H1 (cell line): ENCODE results near the gene MYL3. TPM values are rescaled to one million over a fixed set of nuclear protein-coding genes. Genes with fewer than 3 reads are reported as not detected.

ENCODE experiments used
- CTCF ChIP-seq, 3 experiments: IDR thresholded peaks; 1 replicate in 2 of 3; 2 replicates in 1 of 3; pipeline versions ENCODE4 v1.5.1 to v1.6.1; 2011; ENCODE audit warnings: low read length in 3 of 3, mild to moderate bottlenecking in 3 of 3, inconsistent platforms in 2 of 3, low read depth in 1 of 3, moderate library complexity in 1 of 3; ENCODE audit not compliant: insufficient read depth in 1 of 3; ENCODE audit errors: control extremely low read depth in 1 of 3
- E2F6 ChIP-seq: IDR thresholded peaks from 2 replicates; pipeline ENCODE4 v1.6.1; 2012; ENCODE audit warnings: inconsistent platforms
- FOSL1 ChIP-seq: IDR thresholded peaks from 2 replicates; pipeline ENCODE4 v1.6.1; 2011; ENCODE audit warnings: mild to moderate bottlenecking, low read depth, low read length, moderate library complexity; ENCODE audit not compliant: insufficient read depth
- GTF2F1 ChIP-seq: IDR thresholded peaks from 2 replicates; pipeline ENCODE4 v1.6.1; 2012; ENCODE audit warnings: low read depth, low read length, improper control_type of control experiment, borderline replicate concordance
- MAFK ChIP-seq: IDR thresholded peaks from 2 replicates; pipeline ENCODE4 v1.6.1; 2012; ENCODE audit warnings: low read depth, mild to moderate bottlenecking, improper control_type of control experiment, low read length
- POLR2A ChIP-seq, 2 experiments: IDR thresholded peaks; 1 replicate in 1 of 2; 2 replicates in 1 of 2; pipeline ENCODE4 v1.6.1; 2011; ENCODE audit warnings: low read depth in 2 of 2, low read length in 2 of 2, mild to moderate bottlenecking in 2 of 2; ENCODE audit errors: control extremely low read depth in 1 of 2
- SIN3A ChIP-seq, 2 experiments: IDR thresholded peaks in 1 of 2; conservative IDR thresholded peaks in 1 of 2; 2 replicates each; pipeline ENCODE4 v1.6.1; 2011 to 2012; ENCODE audit warnings: low read length in 2 of 2, improper control_type of control experiment in 1 of 2, low read depth in 1 of 2, mild to moderate bottlenecking in 1 of 2
- SP1 ChIP-seq: IDR thresholded peaks from 2 replicates; pipeline ENCODE4 v1.6.1; 2011; ENCODE audit warnings: low read depth, low read length
- TAF1 ChIP-seq: IDR thresholded peaks from 2 replicates; pipeline ENCODE4 v1.6.1; 2011; ENCODE audit warnings: mild to moderate bottlenecking, low read depth, low read length
- TAF7 ChIP-seq: optimal IDR thresholded peaks from 2 replicates; pipeline ENCODE3; 2011; ENCODE audit warnings: low read depth, mild to moderate bottlenecking, inconsistent platforms, low read length, moderate library complexity, borderline replicate concordance
- TEAD4 ChIP-seq: IDR thresholded peaks from 2 replicates; pipeline ENCODE4 v1.6.1; 2012; ENCODE audit warnings: low read depth, low read length, inconsistent platforms, mixed read lengths
- polyA plus RNA-seq, 7 experiments: library from polyadenylated mRNA; depleted of rRNA in 3 of 7; stranded (reverse) in 5 of 7; unstranded in 2 of 7; fragments of >200 nt in 5 of 7; fragments of 200-250 nt in 2 of 7; gene quantifications; 1 replicate in 5 of 7; 2 replicates in 1 of 7; 4 replicates in 1 of 7; pipeline versions ENCODE4 v1.2.1 to v1.2.3, GENCODE V29; 2011 to 2013; ENCODE audit warnings: missing spikeins in 2 of 7, mixed read lengths in 2 of 7
- total RNA-seq: library from RNA; stranded (reverse); fragmentation: NEBNext Ultra II Directional; extraction: Animal tissue kit (Norgen Biotek cat#: 25700); gene quantifications from 2 replicates; pipeline ENCODE4 v1.2.1, GENCODE V29; 2021

The MYL3 gene
- total and polyA plus RNA-seq, 2 of the 8 experiments (the other 6 are each of a cell fraction or from before 2014, with no cell fraction given) = 0.06 TPM; not detected in 1

- TF ChIP-seq TAF7 (no peak), TAF1 (0 out of 2 replicates have a peak, but pooled peaks have one; percentile 28), SIN3A (conservative IDR thresholded peaks at IDR 0.05 in 1 of 2, IDR thresholded peaks at IDR 0.05 in 1 of 2; ENCODE audit: low read depth in 1 of 2, low read length in 2 of 2) (0 out of 4 replicates have a peak, but pooled peaks of 1 of the 2 experiments have one; percentile 65), CTCF (IDR thresholded peaks at IDR 0.05; ENCODE audit: control extremely low read depth in 1 of 3, insufficient read depth in 1 of 3, low read depth in 1 of 3, low read length in 3 of 3) (peak in 2 of 3 experiments; percentile 16 to 30; a peak in 2 of 4 replicates), MAFK (no peak), E2F6 (peak; percentile 84), SP1 (peak; percentile 23; the same call in 1 of the 2 replicates), POLR2A (IDR thresholded peaks at IDR 0.05; ENCODE audit: control extremely low read depth in 1 of 2, low read depth in 2 of 2, low read length in 2 of 2) (no peak), GTF2F1 (no peak), FOSL1 (peak; percentile 74), TEAD4 (0 out of 2 replicates have a peak, but pooled peaks have one; percentile 8)
These were observed 29.3 kb upstream of the MYL3 start (continued) for GRCh38 chr3:46892285-46893145.
